Ovary (tissue), 3 donors: ENCODE data around the gene GRAMD2A.

ENCODE experiments used
- CTCF ChIP-seq, 3 donors: fragments of 450-650 bp in 2 of 3; fragments of 200-600 bp in 1 of 3; IDR thresholded peaks; one replicate each; pipeline versions ENCODE4 v1.5.1 to v1.8.0; 2016 to 2022; ENCODE audit warnings: antibody characterized with exemption in 3 of 3, mild to moderate bottlenecking in 1 of 3
- EP300 ChIP-seq: sonication (generic); formaldehyde crosslinking; IDR thresholded peaks from one replicate; pipeline ENCODE4 v1.6.1; 2017; ENCODE audit warnings: antibody characterized with exemption
- POLR2A ChIP-seq: fragments of 450-650 bp; IDR thresholded peaks from one replicate; pipeline ENCODE4 v1.6.1; 2017; ENCODE audit warnings: antibody characterized with exemption, mild to moderate bottlenecking, moderate library complexity
- donor health status: DM: no; HTN: no; CAD: no.

GRCh38 chr15:72201391-72201921 is 3.9 kb upstream of the GRAMD2A start:
- no peak for TF ChIP-seq CTCF (IDR thresholded peaks at IDR 0.05)
- no peak for TF ChIP-seq POLR2A
- TF ChIP-seq EP300, result no peak
